ENCODE results near the gene TOB1.

Gene TOB1

DNA sequence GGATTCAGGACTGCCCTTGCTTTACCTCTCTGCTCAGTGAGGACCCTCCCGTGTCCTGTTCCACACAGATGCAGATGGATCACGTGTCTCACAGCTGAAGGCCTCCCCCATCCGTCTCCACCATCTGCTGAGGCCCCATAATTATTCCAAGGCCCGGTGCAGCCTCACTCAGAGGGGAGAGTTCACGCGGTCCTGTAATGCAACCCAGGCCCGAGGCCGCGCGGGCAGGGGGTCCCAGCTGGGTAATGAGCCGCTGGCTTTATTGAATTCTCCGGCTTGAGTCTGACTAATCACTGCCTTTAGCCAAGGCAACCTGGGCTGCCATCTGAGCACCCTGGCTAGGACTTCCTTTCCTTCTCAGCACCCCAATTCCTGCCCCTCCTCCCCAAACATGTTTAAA lies 35.2 kb downstream of the TOB1 start:
- no peak for FAIRE-seq

DNA sequence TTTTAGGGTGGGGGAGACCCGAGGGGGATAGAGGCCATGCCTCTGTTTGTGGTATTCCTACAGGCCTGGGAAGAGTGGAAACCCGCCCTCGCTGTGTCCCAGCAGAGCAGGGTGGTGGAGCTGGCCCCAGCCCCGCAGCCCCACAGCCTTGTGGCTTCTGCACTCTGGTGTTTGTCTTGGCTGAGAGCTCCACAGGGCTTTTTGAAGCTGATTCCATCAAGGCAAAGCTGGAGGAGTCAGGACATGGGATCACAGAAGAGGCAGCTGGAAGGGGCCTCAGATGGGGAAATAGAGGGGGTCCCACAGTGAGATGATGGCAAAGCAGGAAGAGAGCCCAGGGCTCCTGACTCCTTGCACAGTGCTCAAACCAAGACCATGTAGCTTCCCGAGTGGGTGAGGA lies 35.8 kb downstream of the TOB1 start:
- no peak for FAIRE-seq

DNA sequence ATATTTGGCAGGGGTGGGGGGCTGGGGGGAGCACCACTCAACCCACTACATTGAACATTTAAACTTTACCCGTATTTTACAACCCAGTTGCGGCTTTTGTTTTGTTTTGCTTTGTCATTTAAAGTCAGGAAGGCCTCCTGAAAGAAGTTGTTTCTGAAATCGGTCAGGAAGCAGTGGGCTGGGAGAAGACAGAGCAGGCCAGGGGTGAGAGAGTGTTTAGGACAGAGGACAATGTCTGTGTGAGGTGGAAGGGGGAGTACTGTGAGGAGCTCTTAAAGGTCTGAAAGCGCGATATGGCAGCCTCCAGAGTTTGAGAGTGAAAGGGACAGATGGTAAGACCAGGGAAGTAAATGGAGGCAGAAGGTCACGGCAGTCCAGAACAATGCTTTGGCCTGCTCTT lies 36.8 kb downstream of the TOB1 start:
- FAIRE-seq = no peak

DNA sequence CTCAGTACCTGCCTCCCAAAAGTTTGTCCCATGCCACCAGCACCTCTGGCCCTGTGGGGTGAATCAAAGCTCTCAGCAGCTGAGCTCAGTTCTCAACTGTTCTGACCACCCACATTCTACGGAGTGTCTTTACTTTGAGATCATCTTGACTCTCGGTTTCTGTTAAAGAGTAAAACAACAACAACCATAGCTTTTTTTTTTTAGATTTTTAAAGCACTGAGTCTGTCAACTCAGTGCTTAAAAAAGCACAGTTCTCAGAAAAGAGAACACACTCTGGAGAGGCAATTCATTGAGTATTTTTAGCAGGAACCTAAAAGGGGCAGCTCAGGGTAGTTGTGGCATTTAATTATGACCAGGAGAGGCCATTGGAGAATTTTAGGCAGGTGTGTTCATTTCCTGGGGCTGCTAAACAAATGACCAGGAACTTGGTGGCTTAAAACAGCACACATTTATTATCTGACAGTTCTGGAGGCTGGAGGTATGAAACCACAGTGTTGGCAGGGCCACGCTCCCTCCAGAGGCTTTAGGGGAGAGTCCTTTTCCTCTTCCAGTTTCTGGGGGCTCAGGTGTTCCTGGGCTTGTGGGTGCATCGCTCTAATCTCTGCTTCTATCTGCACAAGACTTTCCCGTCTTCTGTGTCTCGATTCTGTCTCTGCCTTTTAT lies 37.5 kb downstream of the TOB1 start:
- FAIRE-seq = no peak

DNA sequence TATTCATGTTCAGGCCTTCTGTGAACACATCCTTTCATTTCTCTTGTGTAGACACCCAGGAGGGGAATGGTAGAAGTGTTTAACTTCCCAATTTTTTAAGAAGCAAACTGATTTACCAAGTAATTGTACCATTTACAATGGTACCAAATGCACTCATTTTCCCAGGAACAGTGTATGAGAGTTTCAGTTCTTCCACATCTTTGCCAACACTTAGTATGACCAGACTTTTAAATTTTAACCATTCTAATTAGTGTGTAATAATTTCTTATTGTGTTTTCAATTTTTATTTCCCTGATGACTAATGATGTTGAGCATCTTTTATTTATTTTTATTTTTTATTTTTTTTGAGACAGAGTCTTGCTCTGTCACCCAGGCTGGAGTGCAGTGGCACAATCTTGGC lies 41.0 kb downstream of the TOB1 start:
- no peak for FAIRE-seq

DNA sequence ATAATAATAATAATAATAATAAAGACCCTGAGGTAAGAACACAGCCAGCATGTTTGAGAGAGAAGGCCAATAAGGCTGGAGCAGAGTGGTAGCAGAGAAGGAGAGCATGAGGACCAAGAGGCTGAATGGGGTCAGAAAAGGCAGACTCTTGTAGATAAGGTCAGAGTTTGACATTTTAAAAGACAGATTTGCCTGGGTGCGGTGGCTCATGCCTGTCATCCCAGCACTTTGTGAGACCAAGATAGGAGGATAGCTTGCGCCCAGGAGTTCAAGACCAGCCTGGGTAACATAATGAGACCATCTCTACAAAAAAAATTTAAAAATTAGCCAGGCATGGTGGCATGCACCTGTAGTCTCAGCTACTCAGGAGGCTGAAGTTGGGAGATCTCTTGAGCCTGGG lies 41.7 kb downstream of the TOB1 start:
- no peak for FAIRE-seq

DNA sequence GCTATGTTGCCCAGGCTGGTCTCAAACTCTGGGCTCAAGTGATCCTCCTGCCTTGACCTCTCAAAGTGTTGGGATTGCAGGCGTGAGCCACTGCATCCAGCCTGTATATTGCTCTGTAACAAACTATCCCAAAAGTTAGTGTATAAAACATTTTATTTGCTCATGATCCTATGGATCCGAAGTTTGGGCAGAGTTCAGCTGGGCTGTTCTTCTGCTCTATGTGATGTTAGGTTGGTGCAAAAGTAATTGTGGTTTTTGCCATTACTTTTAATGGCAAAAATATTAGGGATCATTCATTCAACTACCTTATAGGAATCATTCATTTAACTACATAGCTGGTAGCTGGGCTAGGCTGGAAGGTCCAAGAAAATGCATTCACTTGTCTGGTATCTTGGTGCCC lies 43.6 kb downstream of the TOB1 start:
- no peak for FAIRE-seq

DNA sequence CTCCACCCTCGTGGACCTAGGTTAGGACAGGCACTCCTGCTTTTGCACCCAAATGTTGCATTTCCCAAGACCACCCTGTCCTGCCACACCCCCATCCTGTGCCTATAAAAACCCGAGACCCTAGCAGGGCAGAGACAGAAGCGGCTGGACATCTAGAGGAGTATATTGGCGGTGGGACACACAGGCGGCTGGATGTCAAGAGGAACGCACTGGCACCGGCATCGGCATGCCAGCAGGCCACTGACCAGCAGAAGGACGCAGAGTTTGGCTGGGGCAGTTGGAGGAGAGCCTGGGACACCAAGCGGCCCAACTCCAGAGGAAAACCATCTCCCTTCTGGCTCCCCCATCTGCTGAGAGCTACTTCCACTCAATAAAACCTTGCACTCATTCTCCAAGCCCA lies 45.5 kb downstream of the TOB1 start:
- no peak for FAIRE-seq

DNA sequence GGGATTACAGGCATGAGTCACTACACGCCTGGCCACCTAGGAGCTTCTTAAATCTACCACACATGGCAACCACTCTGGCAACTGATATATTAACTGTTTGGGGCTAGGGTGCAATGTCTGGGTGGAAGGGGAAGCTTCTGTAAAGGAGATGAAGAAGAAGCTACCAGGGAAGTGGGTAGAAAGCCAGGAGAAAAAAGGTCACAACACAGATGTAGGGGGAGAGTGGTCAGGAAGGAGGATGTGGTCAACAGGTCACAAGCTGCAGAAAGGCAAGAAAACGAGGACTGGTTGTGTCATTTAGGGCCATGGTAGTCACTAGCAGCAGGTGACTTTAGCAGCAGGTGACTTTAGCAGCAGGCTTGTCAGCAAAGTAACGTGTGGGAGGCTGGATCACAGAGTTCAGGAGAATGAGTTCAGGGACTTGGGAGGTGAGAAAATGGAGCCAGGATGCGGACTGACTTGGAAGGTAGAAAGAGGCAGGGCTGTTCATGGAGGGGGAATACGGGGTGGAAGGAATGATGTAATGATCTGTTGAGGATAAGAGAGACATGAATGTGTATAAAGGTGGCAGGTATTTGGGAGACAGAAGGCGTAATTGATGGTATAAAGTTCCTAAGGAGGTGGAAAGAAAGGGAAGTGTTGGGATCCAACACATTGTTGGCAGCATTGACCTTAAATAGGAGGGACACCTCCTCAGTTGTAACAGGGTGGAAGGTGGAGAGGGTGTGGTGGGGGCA lies 47.1 kb downstream of the TOB1 start:
- no peak for FAIRE-seq

DNA sequence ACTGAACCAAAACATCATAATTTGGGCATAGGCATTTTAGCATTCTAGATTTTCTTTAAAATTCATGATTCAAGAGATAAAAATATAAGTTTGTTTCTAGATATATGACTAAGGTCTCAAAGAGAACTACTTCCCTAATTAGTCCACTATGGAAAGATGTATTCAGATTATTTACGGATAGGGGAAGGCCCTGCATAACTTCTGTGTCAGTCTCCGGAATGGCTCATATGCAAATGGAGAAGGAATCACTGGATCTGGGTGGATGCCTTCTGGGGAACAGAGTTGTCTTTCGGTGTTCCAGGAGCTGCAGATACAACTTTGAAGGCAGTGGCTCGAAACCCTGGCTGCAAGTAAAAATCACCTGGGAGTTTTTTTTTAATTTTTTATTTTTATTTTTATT lies 47.9 kb downstream of the TOB1 start:
- FAIRE-seq = no peak

DNA sequence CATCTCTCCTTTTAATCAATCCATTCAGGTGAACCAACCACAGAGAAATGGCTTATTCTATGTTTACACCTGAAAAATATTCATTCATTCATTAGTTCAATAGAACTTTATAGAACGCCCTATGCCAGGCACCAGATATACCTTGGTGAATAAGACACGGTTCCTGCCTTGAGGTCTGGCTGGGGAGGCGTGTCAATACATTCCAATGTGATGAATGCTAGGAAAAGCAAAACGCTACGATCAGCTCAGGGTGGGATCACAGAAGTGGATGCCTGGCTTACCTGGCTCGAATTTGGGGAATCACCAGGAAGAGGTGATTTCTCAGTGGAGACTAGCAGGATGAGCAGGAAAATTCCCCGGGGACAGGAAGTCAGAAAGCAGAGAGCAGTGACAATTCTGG lies 48.3 kb downstream of the TOB1 start:
- no peak for FAIRE-seq

DNA sequence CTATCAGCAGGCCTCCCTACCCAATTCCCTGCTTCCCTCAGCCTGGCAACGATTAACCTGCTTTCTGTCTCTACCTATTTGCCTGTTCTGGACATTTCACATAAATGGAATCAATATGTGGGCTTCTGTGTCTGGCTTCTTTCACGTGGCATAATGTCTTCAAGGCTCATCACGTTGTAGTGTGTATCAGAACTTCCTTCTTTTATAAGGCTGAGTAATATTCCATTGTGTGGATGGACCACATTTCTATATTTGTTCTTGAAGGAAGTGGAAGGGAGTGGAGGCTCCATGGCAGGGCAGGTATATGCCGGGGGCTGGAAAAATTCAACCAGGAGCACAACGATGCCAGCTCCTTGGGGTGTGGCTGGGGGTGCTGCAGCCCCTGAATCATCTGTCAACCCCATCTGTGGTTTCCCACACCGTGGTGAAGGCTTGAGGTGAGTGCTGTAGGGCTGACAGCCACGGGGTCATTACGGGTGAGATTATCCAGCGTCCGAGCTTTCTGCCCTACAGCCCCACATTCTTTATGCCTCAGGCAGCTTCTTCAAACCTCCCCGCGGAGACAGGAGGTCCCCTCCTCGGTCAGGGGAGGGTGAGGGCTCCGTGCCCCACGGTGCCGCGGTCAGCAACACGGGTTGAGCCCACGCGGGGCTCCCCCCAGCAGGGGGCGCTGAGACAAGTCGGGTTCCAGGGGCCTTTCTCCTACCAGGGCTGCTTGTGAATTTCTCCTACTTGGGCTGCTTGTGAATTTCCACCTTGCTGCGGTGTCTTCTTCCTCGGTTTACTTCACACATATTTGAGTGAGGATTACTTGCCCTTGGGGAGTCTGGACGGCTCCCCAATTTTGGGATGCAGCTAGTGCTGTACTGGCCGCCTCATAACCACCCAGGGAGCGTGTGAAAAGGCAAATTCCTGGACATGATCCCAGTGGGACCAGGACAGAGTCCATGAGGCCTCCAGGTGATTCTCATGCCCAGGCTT lies 49.1 kb downstream of the TOB1 start:
- no peak for FAIRE-seq

DNA sequence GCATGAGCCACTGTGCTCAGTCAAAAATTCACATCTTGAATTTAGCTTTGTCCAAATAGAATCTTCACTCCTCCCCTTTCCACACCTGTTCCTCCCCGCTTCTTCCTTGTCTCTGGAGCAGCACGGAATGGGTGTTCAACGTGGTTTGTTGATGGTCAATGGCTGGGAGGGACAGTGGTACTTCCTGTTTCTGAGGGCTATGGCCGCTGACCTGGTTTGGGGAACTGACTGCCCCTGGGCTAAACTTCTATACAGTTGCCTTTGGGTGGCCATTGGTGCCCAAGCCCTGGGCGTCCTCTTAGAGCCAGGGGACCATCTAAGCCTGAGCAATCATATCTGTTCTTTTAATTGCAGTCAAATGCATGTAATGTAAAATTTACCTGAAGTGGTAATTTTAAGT lies 49.9 kb downstream of the TOB1 start:
- FAIRE-seq = no peak

DNA sequence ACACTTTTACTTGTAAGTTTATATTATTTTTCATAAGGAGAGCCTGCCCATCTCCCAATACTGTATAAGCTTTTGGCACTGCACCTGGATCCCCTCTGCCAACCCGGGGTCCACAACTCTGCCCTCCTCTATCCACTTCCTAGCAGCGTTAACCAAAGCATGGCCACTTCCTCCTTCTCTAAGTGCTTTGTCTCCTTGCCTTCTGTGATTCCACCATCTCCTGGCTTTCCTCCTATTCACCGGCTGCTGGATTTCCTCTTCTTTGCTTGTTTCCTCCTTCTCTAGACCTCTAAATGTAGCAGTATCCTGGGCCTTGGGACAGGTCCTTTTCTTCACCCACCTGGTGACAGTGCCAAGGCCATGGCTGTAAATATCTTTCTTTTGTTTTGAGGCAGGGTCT lies 50.8 kb downstream of the TOB1 start:
- FAIRE-seq = no peak

DNA sequence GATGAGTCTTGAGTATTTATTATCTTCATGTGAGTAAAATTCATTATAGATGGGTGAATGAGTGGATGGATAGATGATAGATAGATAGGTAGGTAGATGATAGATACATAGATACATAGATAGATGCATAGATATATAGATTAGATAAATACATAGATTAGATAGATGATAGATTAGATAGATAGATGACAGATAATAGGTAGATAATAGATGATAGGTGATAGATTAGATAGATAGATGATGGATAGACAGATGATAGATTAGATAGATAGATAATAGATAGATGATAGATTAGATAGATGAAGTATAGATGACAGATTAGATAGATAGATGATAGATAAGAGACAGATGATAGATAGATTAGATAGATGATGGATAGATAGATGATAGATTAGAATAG lies 52.6 kb downstream of the TOB1 start:
- no peak for FAIRE-seq
